HCT116 (cell line): ENCODE measurements around the gene CTCF. TPM values are rescaled to one million over a fixed set of nuclear protein-coding genes. Genes with fewer than 3 reads are reported as not detected.

ENCODE experiments used
- ATAC-seq: fragments of 200-7000 bp; cut with Tn5 transposase; 2 replicates; pipeline ENCODE4 v1.9.1; 2020; ENCODE audit warnings: mild to moderate bottlenecking, moderate library complexity
- BruUV-seq: library from RNA; stranded (reverse); fragments of 400-500 nt; replicated peaks from 2 replicates; lab custom pipeline; 2021; lab: Mats Ljungman, UMichigan
- CTCF ChIA-PET: fragments of 300-600 bp; sonication (Branson Sonifier 250); formaldehyde crosslinking; loops from one replicate; lab custom pipeline; 2021; ENCODE audit warnings: antibody characterized with exemption; lab: Charles Lee
- POLR2A ChIA-PET: fragments of 300-600, 350-600 bp; sonication (Branson Sonifier 250); formaldehyde crosslinking; loops from one replicate; lab custom pipeline; 2021; ENCODE audit warnings: antibody characterized with exemption; lab: Charles Lee
- RAD21 ChIA-PET, 2 experiments: fragments of 300-600 bp; sonication (Branson Sonifier 250); formaldehyde crosslinking; loops; one replicate each; lab custom pipeline; 2023; ENCODE audit warnings: low total read pairs in 2 of 2; ENCODE audit not compliant: uncharacterized antibody in 2 of 2, unreplicated experiment in 2 of 2, low non-redundant PET in 1 of 2; lab: Charles Lee
- DNase-seq: peaks from one replicate; pipeline ENCODE4 v3.0.0-alpha.2; 2010; ENCODE audit warnings: low read depth, low spot score
- H2AFZ ChIP-seq: fragments of 200-600 bp; shearing (Covaris generic), sonication (generic); 2 replicates; pipeline ENCODE4 v1.6.1; 2017; ENCODE audit warnings: low read depth, mixed run types, mixed read lengths, antibody characterized with exemption, low read length; ENCODE audit not compliant: poor library complexity, severe bottlenecking
- H3K27ac ChIP-seq: 2 replicates; pipeline ENCODE4 v1.5.1; 2012; ENCODE audit warnings: low read depth, low read length
- H3K27me3 ChIP-seq: fragments of 200-600 bp; sonication (generic); 2 replicates; pipeline ENCODE4 v1.6.1; 2016; ENCODE audit warnings: mixed run types, low read length, mixed read lengths; ENCODE audit not compliant: insufficient read depth
- H3K36me3 ChIP-seq, 2 experiments: fragments of 200-500 bp in 1 of 2; fragments of 200-600 bp in 1 of 2; sonication (Bioruptor generic) in 1 of 2; sonication (generic) in 1 of 2; 2 replicates each; pipeline versions ENCODE4 v1.5.1 to v1.6.1; 2014 to 2016; ENCODE audit warnings: low read length in 2 of 2, inconsistent platforms in 1 of 2, mixed read lengths in 1 of 2, mixed run types in 1 of 2; ENCODE audit not compliant: insufficient read depth in 2 of 2, control insufficient read depth in 1 of 2
- H3K4me1 ChIP-seq, 2 experiments: fragments of 200-600 bp in 1 of 2; sonication (generic) in 1 of 2; 2 replicates each; pipeline versions ENCODE4 v1.5.1 to v1.6.1; 2012 to 2017; ENCODE audit warnings: low read length in 2 of 2, inconsistent platforms in 1 of 2, mild to moderate bottlenecking in 1 of 2, mixed read lengths in 1 of 2, mixed run types in 1 of 2, moderate library complexity in 1 of 2; ENCODE audit not compliant: insufficient read depth in 2 of 2, control insufficient read depth in 1 of 2
- H3K4me2 ChIP-seq: fragments of 200-600 bp; sonication (generic); 2 replicates; pipeline ENCODE4 v1.6.1; 2017; ENCODE audit warnings: mixed run types, low read length, mixed read lengths
- H3K4me3 ChIP-seq, 2 experiments: fragments of 200-600 bp in 1 of 2; sonication (generic) in 1 of 2; replicated peaks in 1 of 2; 2 replicates each; pipeline ENCODE4 v1.5.1; 2011 to 2016; ENCODE audit warnings: low read length in 2 of 2, control low read depth in 1 of 2, low read depth in 1 of 2, mild to moderate bottlenecking in 1 of 2, mixed read lengths in 1 of 2, mixed run types in 1 of 2
- H3K79me2 ChIP-seq: fragments of 200-600 bp; sonication (generic); 2 replicates; pipeline ENCODE4 v1.6.1; 2017; ENCODE audit warnings: mild to moderate bottlenecking, mixed run types, low read length, moderate library complexity, mixed read lengths; ENCODE audit not compliant: insufficient read depth
- H3K9ac ChIP-seq: fragments of 200-600 bp; sonication (generic); 2 replicates; pipeline ENCODE4 v1.6.1; 2016; ENCODE audit warnings: low read length, mixed read lengths
- H3K9me2 ChIP-seq: fragments of 200-600 bp; sonication (generic), shearing (Covaris generic); 2 replicates; pipeline ENCODE4 v1.6.1; 2017; ENCODE audit warnings: mixed run types, mild to moderate bottlenecking, moderate library complexity; ENCODE audit not compliant: insufficient read depth
- H3K9me3 ChIP-seq, 2 experiments: fragments of 200-500 bp in 1 of 2; fragments of 200-600 bp in 1 of 2; sonication (Bioruptor generic) in 1 of 2; sonication (generic) in 1 of 2; 2 replicates each; pipeline ENCODE4 v1.6.1; 2014 to 2017; ENCODE audit warnings: low read length in 2 of 2, mixed read lengths in 2 of 2, inconsistent platforms in 1 of 2, low read depth in 1 of 2, mild to moderate bottlenecking in 1 of 2, mixed run types in 1 of 2, moderate library complexity in 1 of 2; ENCODE audit not compliant: control insufficient read depth in 1 of 2, insufficient read depth in 1 of 2
- H4K20me1 ChIP-seq: fragments of 200-600 bp; sonication (generic), shearing (Covaris generic); 2 replicates; pipeline ENCODE4 v1.6.1; 2017; ENCODE audit warnings: mixed run types, mild to moderate bottlenecking, moderate library complexity; ENCODE audit not compliant: insufficient read depth
- ATF3 ChIP-seq: IDR thresholded peaks from 2 replicates; pipeline ENCODE4 v1.6.1; 2012
- CBX3 ChIP-seq: IDR thresholded peaks from 2 replicates; pipeline ENCODE4 v1.6.1; 2012; ENCODE audit warnings: low read depth
- CTCF ChIP-seq, 3 experiments: fragments of 200-600 bp in 1 of 3; sonication (generic) in 1 of 3; IDR thresholded peaks in 2 of 3; conservative IDR thresholded peaks in 1 of 3; 2 replicates each; pipeline ENCODE4 v1.5.1; 2012 to 2017; ENCODE audit warnings: low read depth in 2 of 3, low read length in 2 of 3, antibody characterized with exemption in 1 of 3, borderline replicate concordance in 1 of 3, control low read depth in 1 of 3, mild to moderate bottlenecking in 1 of 3, mixed read lengths in 1 of 3, mixed run types in 1 of 3, moderate library complexity in 1 of 3; ENCODE audit not compliant: insufficient read depth in 1 of 3
- EGR1 ChIP-seq: IDR thresholded peaks from 2 replicates; pipeline ENCODE4 v1.6.1; 2012; ENCODE audit warnings: low read depth
- ELF1 ChIP-seq: IDR thresholded peaks from 2 replicates; pipeline ENCODE4 v1.6.1; 2012; ENCODE audit warnings: low read depth, borderline replicate concordance
- EZH2 ChIP-seq: fragments of 200-600 bp; sonication (generic); IDR thresholded peaks from 2 replicates; pipeline ENCODE4 v1.6.1; 2017; ENCODE audit warnings: antibody characterized with exemption, mixed run types
- EZH2phosphoT487 ChIP-seq: fragments of 200-600 bp; IDR thresholded peaks from 2 replicates; pipeline ENCODE4 v1.6.1; 2018; ENCODE audit warnings: antibody characterized with exemption, borderline replicate concordance
- FOSL1 ChIP-seq: IDR thresholded peaks from 2 replicates; pipeline ENCODE4 v1.6.1; 2012; ENCODE audit warnings: low read depth
- JUND ChIP-seq: IDR thresholded peaks from 2 replicates; pipeline ENCODE4 v1.6.1; 2012
- MAX ChIP-seq: IDR thresholded peaks from 2 replicates; pipeline ENCODE4 v1.6.1; 2012
- POLR2AphosphoS5 ChIP-seq: IDR thresholded peaks from 2 replicates; pipeline ENCODE4 v1.6.1; 2011; ENCODE audit warnings: mild to moderate bottlenecking, low read depth, low read length, moderate library complexity
- RAD21 ChIP-seq: IDR thresholded peaks from 2 replicates; pipeline ENCODE4 v1.6.1; 2012; ENCODE audit warnings: low read depth, mild to moderate bottlenecking
- REST ChIP-seq: IDR thresholded peaks from 2 replicates; pipeline ENCODE4 v1.6.1; 2012; ENCODE audit warnings: low read depth
- SIN3A ChIP-seq: IDR thresholded peaks from 2 replicates; pipeline ENCODE4 v1.6.1; 2012; ENCODE audit warnings: low read depth
- SP1 ChIP-seq: IDR thresholded peaks from 2 replicates; pipeline ENCODE4 v1.6.1; 2012; ENCODE audit warnings: low read depth
- SRF ChIP-seq: IDR thresholded peaks from 2 replicates; pipeline ENCODE4 v1.6.1; 2012; ENCODE audit warnings: low read depth
- TCF7L2 ChIP-seq: IDR thresholded peaks from 2 replicates; pipeline ENCODE4 v1.7.0; 2011; ENCODE audit warnings: borderline replicate concordance, inconsistent platforms; ENCODE audit not compliant: insufficient read depth, insufficient read length; ENCODE audit errors: extremely low read depth
- ZBTB33 ChIP-seq: IDR thresholded peaks from 2 replicates; pipeline ENCODE4 v1.6.1; 2011; ENCODE audit warnings: mild to moderate bottlenecking, low read length, moderate library complexity; ENCODE audit not compliant: insufficient replicate concordance; ENCODE audit errors: extremely low read depth
- ZFX ChIP-seq: fragments of 450-650 bp; IDR thresholded peaks from 2 replicates; pipeline ENCODE4 v1.6.1; 2017
- ZNF274 ChIP-seq: fragments of 200-500 bp; sonication (Bioruptor generic); IDR thresholded peaks from 2 replicates; pipeline ENCODE4 v1.6.1; 2014; ENCODE audit warnings: mild to moderate bottlenecking, low read depth, low read length, inconsistent platforms
- intact Hi-C: fragments of 100-400 bp; cut with micrococcal nuclease; formaldehyde crosslinking; loops from 2 replicates; pipeline ENCODE4 v1.10.0; 2022
- total RNA-seq: library from RNA; stranded (reverse); gene quantifications from one replicate; pipeline ENCODE4 v1.2.1, GENCODE V29; 2021; ENCODE audit not compliant: unreplicated experiment

Gene CTCF
- total RNA-seq, 1 experiment from 2014 or later = 48.3 TPM

- Histone ChIP-seq H3K9ac (no peak overlapping the region), H4K20me1 (no peaks in the 10 kb centered on the region), H3K36me3 (no peaks in the 10 kb centered on the region), H3K4me1 (peaks cover 6 to 38% of the 10 kb centered on the region in 2 experiments; a peak in 3 of 4 replicates), H3K4me2 (no peak overlapping the region), H3K27ac (peak overlapping the region; percentile 50; the same call in 1 of the 2 replicates), H3K4me3 (no peak overlapping the region), H3K27me3 (no peaks in the 10 kb centered on the region), H2AFZ (no peak overlapping the region), H3K9me2 (no peaks in the 10 kb centered on the region), H3K9me3 (no peaks in the 10 kb centered on the region), H3K79me2 (peaks cover 5% of the 10 kb centered on the region; the same call in 1 of the 2 replicates)
- no peak for TF ChIP-seq ELF1
- TF ChIP-seq CBX3 = no peak
- no peak for TF ChIP-seq CTCF (IDR thresholded peaks at IDR 0.05 in 2 of 3, conservative IDR thresholded peaks at IDR 0.05 in 1 of 3; ENCODE audit: borderline replicate concordance in 1 of 3, insufficient read depth in 1 of 3, low read depth in 2 of 3, low read length in 2 of 3)
- no peak for TF ChIP-seq REST
- no peak for TF ChIP-seq FOSL1
- TF ChIP-seq EZH2 = no peak
- TF ChIP-seq ATF3 = no peak
- no peak for TF ChIP-seq RAD21
- no peak for TF ChIP-seq SRF
- no peak for TF ChIP-seq MAX
- TF ChIP-seq JUND = no peak
- TF ChIP-seq SIN3A = no peak
- no peak for TF ChIP-seq EZH2phosphoT487
- no peak for TF ChIP-seq ZNF274
- no peak for TF ChIP-seq ZBTB33
- no peak for TF ChIP-seq TCF7L2
- no peak for TF ChIP-seq EGR1
- TF ChIP-seq SP1 = no peak
- TF ChIP-seq POLR2AphosphoS5 = no peak
- TF ChIP-seq ZFX = no peak
- ATAC-seq (no peak), DNase-seq (no peak)
- POLR2A ChIA-PET = no interaction called here
- intact Hi-C loops = loop anchor here (10.0 kb wide), 1 partner anchor 713 kb away; no protein-coding TSS in a partner anchor
- CTCF ChIA-PET = interaction anchor here (1.8 to 2.7 kb wide), 2 partner anchors 146 to 186 kb away, joined by 6 to 22 read pairs; partner anchors contain the start of gene ATP6V0D1
- no TSS peak for BruUV-seq
- RAD21 ChIA-PET = no interaction called here
Measured at GRCh38 chr16:67667453-67667816, 105.1 kb downstream of the CTCF start.
